ENCODE measurements around the gene LZTS2. TPM values are rescaled to one million over a fixed set of nuclear protein-coding genes. Genes with fewer than 3 reads are reported as not detected.
A peak's percentile ranks its signal among the peaks of the same experiment; 100 is the strongest.

Gene LZTS2
- total RNA-seq, 1 donor from 2014 or later = 52.6 TPM

DNA sequence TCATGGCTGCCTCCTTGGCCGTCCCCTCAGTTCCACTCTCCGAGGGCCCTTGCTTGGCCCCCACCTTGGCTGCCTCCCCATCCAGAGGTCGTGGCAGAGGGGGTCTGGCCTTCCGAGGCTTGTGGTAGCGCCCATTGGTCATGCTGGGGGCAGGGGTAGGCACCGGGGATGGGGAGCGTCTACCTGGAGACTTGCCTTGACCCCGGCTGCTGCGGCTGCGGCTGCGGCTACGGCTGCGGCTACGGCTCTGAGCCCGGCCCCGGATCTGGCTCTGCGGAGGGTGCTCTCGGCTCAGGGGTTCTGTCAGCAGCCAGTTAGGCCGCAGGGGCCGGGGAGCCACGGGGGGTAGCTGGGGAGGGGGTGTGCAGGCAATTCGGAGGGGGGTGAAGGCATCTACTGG is 10.7 kb downstream of the LZTS2 start:
- no peaks in the 10 kb centered on the region for H3K9me3 ChIP-seq
- no peak for DNase-seq
- H3K36me3 ChIP-seq = peaks cover 22% of the 10 kb centered on the region
- no peak overlapping the region for H3K27ac ChIP-seq
- H3K4me3 ChIP-seq = no peak overlapping the region
- ATAC-seq = no peak
- peaks cover under 1% of the 10 kb centered on the region for H3K27me3 ChIP-seq (ENCODE audit: low read depth)
- intact Hi-C loops (cut with DNase I) = no loop called here
- TF ChIP-seq, protein P1, sequence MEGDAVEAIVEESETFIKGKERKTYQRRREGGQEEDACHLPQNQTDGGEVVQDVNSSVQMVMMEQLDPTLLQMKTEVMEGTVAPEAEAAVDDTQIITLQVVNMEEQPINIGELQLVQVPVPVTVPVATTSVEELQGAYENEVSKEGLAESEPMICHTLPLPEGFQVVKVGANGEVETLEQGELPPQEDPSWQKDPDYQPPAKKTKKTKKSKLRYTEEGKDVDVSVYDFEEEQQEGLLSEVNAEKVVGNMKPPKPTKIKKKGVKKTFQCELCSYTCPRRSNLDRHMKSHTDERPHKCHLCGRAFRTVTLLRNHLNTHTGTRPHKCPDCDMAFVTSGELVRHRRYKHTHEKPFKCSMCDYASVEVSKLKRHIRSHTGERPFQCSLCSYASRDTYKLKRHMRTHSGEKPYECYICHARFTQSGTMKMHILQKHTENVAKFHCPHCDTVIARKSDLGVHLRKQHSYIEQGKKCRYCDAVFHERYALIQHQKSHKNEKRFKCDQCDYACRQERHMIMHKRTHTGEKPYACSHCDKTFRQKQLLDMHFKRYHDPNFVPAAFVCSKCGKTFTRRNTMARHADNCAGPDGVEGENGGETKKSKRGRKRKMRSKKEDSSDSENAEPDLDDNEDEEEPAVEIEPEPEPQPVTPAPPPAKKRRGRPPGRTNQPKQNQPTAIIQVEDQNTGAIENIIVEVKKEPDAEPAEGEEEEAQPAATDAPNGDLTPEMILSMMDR (IDR thresholded peaks at IDR 0.05) = no peak
- H3K4me1 ChIP-seq = peaks cover 33% of the 10 kb centered on the region

DNA sequence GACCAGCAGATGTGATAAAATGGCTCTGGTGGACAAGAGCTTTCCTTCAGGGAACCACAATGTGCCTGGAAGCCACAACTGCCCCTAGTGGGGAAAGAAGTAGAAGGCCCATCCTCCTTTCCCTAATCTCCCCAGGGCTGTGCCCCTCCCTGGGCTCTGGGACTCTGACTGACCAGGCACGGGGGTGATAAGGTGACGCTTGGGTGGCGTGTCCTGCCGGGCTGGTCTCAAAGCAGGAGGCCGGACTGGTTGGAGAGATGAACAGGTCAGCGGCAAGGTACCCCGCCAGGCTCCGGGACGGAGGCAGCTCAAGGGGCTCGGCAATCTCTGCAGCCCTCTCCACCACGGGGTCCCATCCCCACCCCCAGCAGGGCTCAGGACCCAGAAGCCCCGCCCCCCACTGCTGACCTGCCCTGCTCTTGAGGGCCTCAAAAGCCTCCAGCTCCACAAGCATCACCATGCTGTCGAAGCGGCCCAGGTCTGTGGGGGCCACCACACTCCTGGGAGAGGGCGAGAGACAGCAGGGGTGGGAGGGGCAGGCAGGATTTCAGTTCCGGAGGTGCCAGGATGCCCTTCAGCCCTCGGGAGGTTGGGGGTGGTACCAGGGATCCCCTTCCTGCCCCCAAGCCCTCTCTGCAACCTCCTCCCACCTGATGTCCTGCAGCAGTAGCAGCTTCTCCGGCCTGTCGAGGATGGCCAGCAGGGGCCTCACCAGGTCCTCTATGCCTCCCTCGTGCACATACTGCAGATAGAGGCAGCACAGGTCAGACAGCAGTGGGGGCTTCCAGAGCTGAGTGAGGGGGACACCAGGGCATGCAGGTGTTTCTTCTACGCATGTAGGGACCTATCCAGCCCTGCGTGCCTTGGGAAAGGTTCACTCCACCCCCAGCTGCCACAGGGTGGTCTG is 12.2 kb downstream of the LZTS2 start:
- Histone ChIP-seq H3K4me3 (no peak overlapping the region), H3K27ac (peak overlapping the region; percentile 33), H3K36me3 (peaks cover 8% of the 10 kb centered on the region), H3K4me1 (peaks cover 30% of the 10 kb centered on the region), H3K27me3 (ENCODE audit: low read depth) (peaks cover 9% of the 10 kb centered on the region), H3K9me3 (no peaks in the 10 kb centered on the region)
- DNase-seq = no peak
- TF ChIP-seq, protein P1 (IDR thresholded peaks at IDR 0.05) = peak; percentile 21
- intact Hi-C loops (cut with DNase I) = no loop called here
- no peak for ATAC-seq

DNA sequence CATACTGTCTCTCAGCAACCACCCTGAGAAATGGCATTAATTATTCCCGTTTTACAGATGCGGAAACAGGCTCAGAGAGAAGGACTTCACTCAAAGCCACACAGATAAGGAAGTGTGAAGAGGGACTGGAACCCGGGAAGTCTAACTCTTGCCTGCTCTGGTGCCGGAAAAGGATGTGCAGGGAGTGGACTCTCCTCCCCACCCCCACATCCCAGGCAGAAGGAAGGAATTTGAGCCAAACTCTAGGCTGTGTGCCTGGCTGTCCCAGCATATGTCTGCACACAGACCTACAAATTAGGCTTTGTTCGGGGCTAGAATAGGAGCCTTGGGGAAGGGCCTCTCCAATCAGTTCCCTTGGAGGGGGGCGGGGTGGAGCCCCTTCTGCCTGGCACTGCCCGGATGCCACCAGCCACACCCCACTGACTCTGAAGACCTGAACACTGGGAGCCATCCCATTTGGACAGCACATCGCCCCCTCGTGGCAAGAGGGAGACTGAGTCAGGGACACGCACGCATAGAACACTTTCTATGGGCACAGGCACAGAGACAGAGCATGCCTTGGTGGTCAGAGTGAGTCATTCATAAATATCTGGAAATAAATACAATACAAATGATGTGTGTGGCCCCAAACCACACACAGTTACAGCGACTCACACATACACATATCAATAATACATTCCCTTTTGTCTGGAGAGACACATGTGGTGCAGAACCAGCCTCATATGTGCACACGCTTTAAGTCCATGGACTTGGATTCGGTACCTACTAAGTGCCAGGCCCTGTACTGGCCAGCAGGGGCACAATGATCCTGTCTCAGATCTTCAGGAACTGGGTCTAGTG is 13.1 kb downstream of the LZTS2 start:
- TF ChIP-seq, protein P1 (IDR thresholded peaks at IDR 0.05) = peak; percentile 89
- Histone ChIP-seq H3K4me1 (peaks cover 30% of the 10 kb centered on the region), H3K36me3 (no peaks in the 10 kb centered on the region), H3K4me3 (no peak overlapping the region), H3K27ac (peak overlapping the region; percentile 33), H3K9me3 (no peaks in the 10 kb centered on the region), H3K27me3 (ENCODE audit: low read depth) (peaks cover 15% of the 10 kb centered on the region)
- peak; percentile 90 for DNase-seq
- intact Hi-C loops (cut with DNase I) = no loop called here
- peak; percentile 91 to 93 for ATAC-seq

DNA sequence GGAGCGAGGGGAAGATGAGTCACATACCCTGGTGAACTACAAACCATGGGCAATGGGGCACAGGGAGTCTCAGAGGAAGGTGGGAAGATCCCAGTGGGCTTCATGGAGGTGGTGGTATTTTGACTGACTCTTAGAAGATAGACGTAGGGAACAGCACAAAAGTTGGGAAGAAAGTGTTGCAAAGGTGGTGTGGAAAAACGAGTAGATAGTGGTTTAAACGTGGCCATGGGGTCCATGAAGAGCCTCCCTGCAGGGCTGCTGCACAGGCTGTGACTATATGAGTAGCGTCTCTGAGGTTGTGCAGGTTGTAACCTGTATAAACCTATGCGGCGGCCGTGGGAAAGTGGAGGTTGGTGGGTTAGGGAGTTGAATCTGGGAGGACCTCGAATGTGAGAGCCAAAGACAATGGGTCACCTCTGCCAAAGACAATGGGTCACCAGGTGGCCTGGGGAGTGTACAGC is 13.8 kb downstream of the LZTS2 start:
- ATAC-seq (no peak), DNase-seq (no peak)
- TF ChIP-seq, protein P1 (IDR thresholded peaks at IDR 0.05) = no peak
- intact Hi-C loops (cut with DNase I) = no loop called here
- peaks cover 29% of the 10 kb centered on the region for H3K4me1 ChIP-seq
- no peaks in the 10 kb centered on the region for H3K9me3 ChIP-seq
- peak overlapping the region; percentile 33 for H3K27ac ChIP-seq
- no peaks in the 10 kb centered on the region for H3K36me3 ChIP-seq
- no peak overlapping the region for H3K4me3 ChIP-seq
- H3K27me3 ChIP-seq (ENCODE audit: low read depth) = peaks cover 20% of the 10 kb centered on the region

DNA sequence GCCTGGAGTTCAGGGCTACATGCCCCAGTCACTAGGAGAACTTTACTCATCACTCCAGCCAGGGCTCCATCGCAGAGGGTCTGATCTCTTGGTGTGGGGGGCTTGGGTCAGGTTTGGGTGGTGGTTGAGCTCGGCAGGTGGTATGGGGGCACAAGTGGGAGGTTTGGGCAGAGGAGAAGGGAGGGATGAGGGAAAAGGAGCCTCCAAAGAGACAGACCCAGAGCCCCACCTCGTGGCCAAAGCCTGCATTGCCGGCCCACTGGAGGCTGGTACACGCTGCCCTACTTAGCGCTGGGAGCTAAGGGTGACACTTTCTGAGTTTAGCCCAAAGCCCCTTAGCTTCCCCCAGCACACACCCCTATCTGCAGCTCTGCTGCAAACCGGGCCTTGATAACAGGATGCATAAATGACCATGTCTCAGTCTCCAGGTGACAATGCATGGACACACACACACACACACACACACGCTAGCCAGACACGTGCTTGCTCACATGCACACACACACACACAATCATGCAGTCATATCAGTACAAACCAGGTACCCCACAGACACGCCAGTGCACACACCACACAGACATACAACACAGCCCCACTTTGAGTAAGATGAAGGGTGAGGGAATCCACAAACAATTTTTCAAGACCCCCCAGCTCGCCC is 14.7 kb downstream of the LZTS2 start:
- no peak overlapping the region for H3K27ac ChIP-seq
- TF ChIP-seq, protein P1 (IDR thresholded peaks at IDR 0.05) = peak; percentile 91
- H3K36me3 ChIP-seq = no peaks in the 10 kb centered on the region
- H3K9me3 ChIP-seq = no peaks in the 10 kb centered on the region
- intact Hi-C loops (cut with DNase I) = no loop called here
- peak; percentile 86 for DNase-seq
- H3K4me3 ChIP-seq = no peak overlapping the region
- peak; percentile 74 to 82 for ATAC-seq
- peaks cover 25% of the 10 kb centered on the region for H3K27me3 ChIP-seq (ENCODE audit: low read depth)
- H3K4me1 ChIP-seq = peaks cover 38% of the 10 kb centered on the region
